ENCODE results near the gene CYP2S1.

DNA sequence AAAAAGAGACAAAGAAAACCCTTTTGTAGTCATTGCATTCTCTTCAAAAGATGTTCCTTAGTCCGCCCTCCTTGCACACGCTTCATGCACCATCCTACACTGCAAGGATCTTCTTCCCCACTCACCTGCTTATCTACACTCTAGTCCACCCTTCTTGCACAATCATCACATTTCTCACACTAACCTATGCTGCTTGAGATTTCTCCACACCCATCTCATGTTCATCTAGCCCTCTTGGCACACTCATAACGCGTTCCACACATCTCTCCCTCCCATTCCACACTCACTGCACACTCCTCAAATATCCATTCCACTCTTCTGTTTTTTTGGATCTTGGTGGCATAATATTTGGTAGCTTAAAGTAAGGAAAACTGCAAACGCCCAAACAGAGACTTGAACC, 48.8 kb downstream of the CYP2S1 start:
- TF ChIP-seq, protein P1, sequence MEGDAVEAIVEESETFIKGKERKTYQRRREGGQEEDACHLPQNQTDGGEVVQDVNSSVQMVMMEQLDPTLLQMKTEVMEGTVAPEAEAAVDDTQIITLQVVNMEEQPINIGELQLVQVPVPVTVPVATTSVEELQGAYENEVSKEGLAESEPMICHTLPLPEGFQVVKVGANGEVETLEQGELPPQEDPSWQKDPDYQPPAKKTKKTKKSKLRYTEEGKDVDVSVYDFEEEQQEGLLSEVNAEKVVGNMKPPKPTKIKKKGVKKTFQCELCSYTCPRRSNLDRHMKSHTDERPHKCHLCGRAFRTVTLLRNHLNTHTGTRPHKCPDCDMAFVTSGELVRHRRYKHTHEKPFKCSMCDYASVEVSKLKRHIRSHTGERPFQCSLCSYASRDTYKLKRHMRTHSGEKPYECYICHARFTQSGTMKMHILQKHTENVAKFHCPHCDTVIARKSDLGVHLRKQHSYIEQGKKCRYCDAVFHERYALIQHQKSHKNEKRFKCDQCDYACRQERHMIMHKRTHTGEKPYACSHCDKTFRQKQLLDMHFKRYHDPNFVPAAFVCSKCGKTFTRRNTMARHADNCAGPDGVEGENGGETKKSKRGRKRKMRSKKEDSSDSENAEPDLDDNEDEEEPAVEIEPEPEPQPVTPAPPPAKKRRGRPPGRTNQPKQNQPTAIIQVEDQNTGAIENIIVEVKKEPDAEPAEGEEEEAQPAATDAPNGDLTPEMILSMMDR (IDR thresholded peaks at IDR 0.05), result no peak
- no peak for TF ChIP-seq POLR2A (IDR thresholded peaks at IDR 0.05)

All from breast epithelium (tissue), 3 donors.